Left colon (tissue), 2 donors: Measurements from ENCODE around the gene C19orf25. TPM values are rescaled to one million over a fixed set of nuclear protein-coding genes. Genes with fewer than 3 reads are reported as not detected.
"Not testable (repeated sequence)": the region's sequence is repeated elsewhere in the genome, so short reads cannot be mapped to it uniquely, and the experiment has no call there.

Source experiments
- ATAC-seq: fragments of 200-7000 bp; cut with Tn5 transposase; one replicate; pipeline ENCODE4 v1.9.1; 2020; ENCODE audit warnings: mild to moderate bottlenecking, moderate library complexity
- DNase-seq, 2 donors: peaks; one replicate each; pipeline ENCODE4 v3.0.0-alpha.2; 2020
- intact Hi-C, 2 donors: fragments of 100-400 bp; cut with DNase I in 1 of 2; cut with micrococcal nuclease in 1 of 2; formaldehyde crosslinking; loops; one replicate each; pipeline versions ENCODE4 v1.11.2 to v1.14.0; 2022; cut with DNase I, micrococcal nuclease
- long read RNA-seq: library from polyadenylated mRNA; unstranded; transcript quantifications from one replicate; pipeline ENCODE4 v2.0.0, GENCODE V29; 2021
- total RNA-seq, 2 donors: library from RNA; stranded (reverse); fragmentation: NEBNext Ultra II Directional; extraction: Animal tissue kit (Norgen Biotek cat#: 25700); gene quantifications; one replicate each; pipeline ENCODE4 v1.2.1, GENCODE V29; 2021
- donor health status: DM: no; HTN: no; CAD: no.
- donor health status: DM: yes; HTN: yes; CAD: no.

Gene C19orf25
- total RNA-seq: 10 to 100 TPM; 34.2 to 35.7 TPM
- long read RNA-seq, transcript C19orf25-203 (3 exons, 1,837 nt): major isoform, 24 of 46 reads
- long read RNA-seq, transcript C19orf25-211 (1 exons, 2,314 nt): minor isoform, 7 of 46 reads
- long read RNA-seq, partial matches to known transcripts: 4 of 46 reads
- long read RNA-seq, other reads (novel, unspliced or antisense): 6 of 46 reads

DNA sequence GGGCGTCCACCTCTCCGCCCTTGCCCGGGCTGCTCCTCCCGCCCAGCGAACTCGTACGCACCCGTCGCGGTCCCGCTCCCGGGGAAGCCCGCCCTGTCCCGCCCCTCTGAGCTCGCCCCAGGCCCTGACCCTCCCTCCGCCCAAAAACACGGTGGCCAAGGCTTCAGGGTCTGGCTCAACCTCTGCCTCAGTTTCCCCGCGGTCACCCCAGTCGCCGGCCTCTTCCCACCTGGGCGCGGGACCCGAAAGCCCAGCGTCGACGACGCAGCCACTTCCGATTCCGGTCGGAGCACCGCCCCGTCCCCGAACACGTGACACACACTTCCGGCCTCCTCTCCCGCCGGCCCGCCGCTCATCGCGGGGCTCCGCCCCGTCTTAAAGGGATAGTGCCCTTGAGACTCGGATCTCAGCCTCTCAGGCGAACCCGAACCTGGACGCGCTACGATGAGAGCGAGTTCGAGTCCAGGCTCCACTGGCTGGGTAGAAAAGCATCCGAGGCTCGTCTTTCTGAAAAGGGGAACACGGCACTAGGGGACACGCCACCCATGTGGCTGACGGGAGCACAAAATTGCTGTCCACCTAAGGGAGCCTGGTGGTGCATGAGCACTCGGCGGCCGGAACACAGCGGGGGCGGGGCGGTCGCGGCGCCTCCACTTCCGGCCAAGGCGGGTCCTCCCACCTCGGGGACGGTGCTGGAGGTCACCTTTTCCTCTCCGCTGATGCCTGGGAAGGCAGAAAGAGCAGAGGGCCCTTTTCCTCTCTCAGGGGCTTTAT lies at the start of gene C19orf25:
Gene C19orf25, minus strand, starts transcription at position 282 of the 774 bp plus-strand sequence. CDS start 312 bp downstream, outside the sequence.
- DNase-seq (peak; percentile 96 to 97), ATAC-seq (peak; percentile 96)
- intact Hi-C loops: no loop called here

DNA sequence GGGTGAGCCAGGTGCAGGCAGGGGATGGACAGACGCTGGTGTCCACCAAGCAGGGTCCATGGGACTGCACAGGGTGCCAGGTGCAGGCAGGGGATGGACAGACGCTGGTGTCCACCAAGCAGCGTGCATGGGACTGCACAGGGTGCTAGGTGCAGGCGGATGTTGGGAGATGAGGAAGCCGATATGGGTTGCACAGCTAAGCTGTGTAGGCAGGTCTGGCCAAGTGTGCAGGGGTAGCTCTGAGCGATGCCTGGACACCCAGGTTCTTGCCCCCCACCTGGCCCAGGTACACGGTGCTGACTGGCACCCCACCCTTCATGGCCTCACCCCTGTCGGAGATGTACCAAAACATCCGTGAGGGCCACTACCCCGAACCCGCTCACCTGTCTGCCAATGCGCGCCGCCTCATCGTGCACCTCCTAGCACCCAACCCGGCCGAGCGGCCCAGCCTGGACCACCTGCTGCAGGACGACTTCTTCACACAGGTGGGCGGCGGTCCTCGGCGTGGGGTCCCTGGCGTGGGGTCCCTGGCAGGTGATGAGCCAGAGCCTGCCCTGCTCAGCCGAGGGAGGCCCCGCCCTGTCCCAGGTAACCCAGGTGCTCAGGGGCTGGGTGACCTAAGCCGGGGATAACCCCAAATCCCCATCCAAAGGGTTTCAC lies 48.8 kb upstream of the C19orf25 start:
- ATAC-seq (no peak), DNase-seq (no peak)
- intact Hi-C loops: no loop called here

- DNase-seq (no peak), ATAC-seq (no peak)
- intact Hi-C loops: no loop called here
Observed at GRCh38 chr19:1526979-1527649, 48.1 kb upstream of the C19orf25 start.

- DNase-seq (no peak), ATAC-seq (no peak)
- intact Hi-C loops: no loop called here
Observed at GRCh38 chr19:1526066-1526778, 47.2 kb upstream of the C19orf25 start.

GRCh38 chr19:1525343-1525742 lies 46.3 kb upstream of the C19orf25 start:
- DNase-seq (no peak), ATAC-seq (no peak)
- intact Hi-C loops: no loop called here

DNA sequence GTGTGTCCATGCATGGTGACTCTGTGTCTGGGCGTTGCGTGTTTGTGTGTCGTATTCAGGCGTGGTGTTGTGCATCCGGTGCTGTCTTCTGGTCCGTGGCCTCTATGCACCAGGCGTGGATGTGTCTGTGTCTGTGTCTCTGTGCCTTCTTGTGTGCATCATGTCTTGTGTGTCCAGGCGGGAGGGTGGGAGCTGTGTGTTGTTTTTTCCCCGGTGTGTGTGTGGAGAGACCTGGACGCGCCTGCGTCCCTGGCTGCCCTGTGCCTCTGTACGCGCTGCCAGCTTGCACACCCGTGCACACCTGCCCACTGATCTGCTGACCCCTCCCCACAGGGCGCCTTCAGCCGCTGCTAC lies 45.9 kb upstream of the C19orf25 start:
- DNase-seq: no peak
- intact Hi-C loops: no loop called here
- ATAC-seq: no peak

- ATAC-seq (no peak), DNase-seq (no peak)
- intact Hi-C loops: no loop called here
Observed at GRCh38 chr19:1524287-1524971, 45.4 kb upstream of the C19orf25 start.

- intact Hi-C loops: no loop called here
- DNase-seq (no peak), ATAC-seq (no peak)
Observed at GRCh38 chr19:1523412-1524286, 44.6 kb upstream of the C19orf25 start, which contains the start of gene PLK5. Gene PLK5 (plus strand): TSS chr19:1524077. CDS start chr19:1526997, 2,920 bp downstream.

DNA sequence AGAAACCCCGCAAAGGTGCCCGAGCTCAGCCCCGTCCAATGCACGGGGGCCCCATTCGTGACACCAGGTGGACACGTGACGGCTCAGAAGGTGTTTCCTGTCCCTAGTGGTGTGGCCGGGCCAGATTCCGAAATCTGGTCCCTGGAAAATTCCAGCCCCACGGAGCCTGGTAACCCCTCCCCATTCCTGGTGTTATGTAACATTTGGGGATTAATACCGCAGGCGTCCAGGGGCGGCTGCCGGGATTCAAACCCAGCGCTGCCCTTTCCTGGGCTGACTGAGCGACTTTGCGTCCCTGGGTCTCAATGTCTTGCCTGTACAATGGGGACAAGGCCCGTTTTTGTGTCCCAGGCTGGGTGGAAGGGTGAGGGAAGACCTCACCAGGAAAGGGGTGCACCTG lies 43.8 kb upstream of the C19orf25 start:
- DNase-seq: no peak
- intact Hi-C loops: no loop called here
- no peak for ATAC-seq

DNA sequence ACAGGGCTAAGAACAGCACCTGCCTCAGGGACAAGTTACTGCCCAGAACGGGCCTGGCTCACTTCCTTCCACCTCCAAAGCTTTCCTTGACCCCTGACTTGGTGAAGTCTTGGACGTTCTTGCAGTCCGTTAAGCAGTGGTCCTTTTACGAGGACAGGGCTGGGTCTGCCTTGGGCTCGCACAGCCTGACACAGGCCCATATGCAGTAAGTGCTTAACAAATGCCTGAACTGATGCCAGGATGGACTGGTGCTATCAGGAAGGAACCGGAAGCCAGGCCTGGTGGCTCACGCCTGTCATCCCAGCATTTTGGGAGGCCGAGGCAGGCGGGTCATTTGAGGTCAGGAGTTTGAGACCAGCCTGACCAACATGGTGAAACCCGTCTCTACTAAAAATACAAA lies 43.0 kb upstream of the C19orf25 start:
- ATAC-seq (no peak), DNase-seq (no peak)
- intact Hi-C loops: no loop called here

GRCh38 chr19:1521636-1522035 lies 42.6 kb upstream of the C19orf25 start:
- intact Hi-C loops: no loop called here
- ATAC-seq: no peak
- no peak for DNase-seq

GRCh38 chr19:1520203-1520780 lies 41.3 kb upstream of the C19orf25 start:
- DNase-seq (no peak), ATAC-seq (no peak)
- intact Hi-C loops: no loop called here

DNA sequence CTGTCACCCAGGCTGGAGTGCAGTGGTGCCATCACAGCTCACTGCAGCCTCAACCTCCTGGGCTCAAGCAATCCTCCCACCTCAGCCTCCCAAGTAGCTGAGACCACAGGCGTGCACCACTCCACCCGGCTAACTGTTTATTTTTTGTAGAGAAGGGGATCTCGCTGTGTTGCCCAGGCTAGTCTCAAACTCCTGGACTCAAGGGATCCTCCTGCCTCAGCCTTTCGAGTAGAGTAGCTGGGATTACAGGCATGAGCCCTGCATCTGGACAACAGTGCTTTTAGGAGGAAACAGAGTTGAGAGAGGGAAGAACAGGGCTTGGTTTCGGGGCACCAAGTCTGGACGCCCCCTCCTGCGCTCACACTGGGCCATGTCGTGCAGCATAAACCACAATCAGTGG lies 40.8 kb upstream of the C19orf25 start:
- intact Hi-C loops, ATAC-seq: not testable (repeated sequence)

DNA sequence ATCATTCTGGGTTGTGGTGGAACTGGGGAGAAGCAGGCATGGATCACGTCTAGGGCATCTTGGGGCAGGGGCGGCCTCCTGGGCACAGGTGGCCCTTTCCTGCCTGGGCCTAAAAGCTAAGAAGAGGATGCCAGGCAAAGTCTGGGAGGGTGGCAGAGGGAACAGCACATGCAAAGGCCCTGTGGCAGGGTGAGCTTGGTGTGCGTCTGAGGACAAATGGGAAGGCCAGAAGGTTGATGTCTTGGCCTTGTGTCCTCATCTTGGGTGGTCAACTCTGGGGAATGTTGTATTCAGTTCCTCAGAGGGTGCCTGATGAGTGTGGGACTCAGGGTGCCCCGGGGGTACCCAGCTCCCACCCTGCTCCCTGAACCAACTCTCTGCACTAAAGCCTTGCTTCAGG lies 39.5 kb upstream of the C19orf25 start:
- intact Hi-C loops: no loop called here
- ATAC-seq (no peak), DNase-seq (no peak)

More for the DNA sequence above, 40.8 kb upstream of the C19orf25 start:
- not testable (repeated sequence) for DNase-seq

GRCh38 chr19:1516395-1516753 lies 37.4 kb upstream of the C19orf25 start:
- no peak for ATAC-seq
- DNase-seq: no peak
- intact Hi-C loops: no loop called here

DNA sequence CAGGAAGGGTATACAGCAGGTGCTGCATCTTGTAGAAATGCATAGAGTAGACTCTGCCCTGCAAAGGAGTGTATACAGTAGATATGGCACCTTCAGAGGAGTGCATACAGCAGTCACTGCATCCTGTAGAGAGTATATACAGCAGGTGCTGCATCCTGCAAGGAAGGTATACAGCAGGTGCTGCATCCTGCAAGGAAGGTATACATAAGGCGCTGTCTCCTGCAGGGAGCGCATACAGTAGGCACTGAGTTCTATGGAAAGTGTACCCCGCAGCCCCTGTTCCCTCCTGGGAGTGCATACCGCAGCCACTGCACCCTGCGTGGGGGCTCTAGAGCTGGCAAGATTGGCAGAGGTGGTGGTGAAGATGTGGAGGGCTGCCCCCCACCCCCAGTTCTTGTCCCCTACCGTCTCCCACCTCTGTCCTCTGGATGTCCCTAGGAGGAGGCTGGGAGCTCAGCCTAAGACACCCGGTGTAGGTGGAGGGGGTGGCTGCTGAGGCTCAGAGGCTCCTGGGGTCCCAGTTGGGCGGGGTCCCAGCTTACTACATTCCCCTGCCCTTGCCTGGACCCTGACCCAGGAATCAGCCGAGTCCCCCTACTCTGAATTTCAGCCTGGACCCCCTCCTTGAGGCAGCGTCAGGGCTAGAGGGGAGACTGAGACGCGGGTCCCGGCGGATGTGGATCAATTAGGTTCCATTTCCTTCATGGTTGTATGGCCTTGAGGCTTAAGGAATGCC lies 36.1 kb upstream of the C19orf25 start:
- intact Hi-C loops: no loop called here
- ATAC-seq (no peak), DNase-seq (no peak)

GRCh38 chr19:1514295-1514661 lies 35.3 kb upstream of the C19orf25 start:
- ATAC-seq (no peak), DNase-seq (no peak)
- intact Hi-C loops: no loop called here
